GM12878 (cell line): ENCODE results near the gene B3GAT2. TPM values are rescaled to one million over a fixed set of nuclear protein-coding genes. Genes with fewer than 3 reads are reported as not detected.

Experiments used
- ATAC-seq: fragments of 200-7000 bp; cut with Tn5 transposase; 3 replicates; pipeline ENCODE4 v1.9.1; 2020; ENCODE audit warnings: mild to moderate bottlenecking, moderate library complexity
- BruUV-seq: library from RNA; stranded (reverse); fragments of 400-500 nt; replicated peaks from 2 replicates; lab custom pipeline; 2021; lab: Mats Ljungman, UMichigan
- CTCF ChIA-PET: fragments of 300-600 bp; sonication (Branson Sonifier 250); formaldehyde crosslinking; extraction: SDS; loops from one replicate; lab custom pipeline; 2021; ENCODE audit warnings: inconsistent platforms; lab: Yijun Ruan, JAX
- POLR2A ChIA-PET: fragments of 350-600 bp; formaldehyde crosslinking; extraction: SDS; loops from one replicate; lab custom pipeline; 2021; ENCODE audit warnings: inconsistent platforms; lab: Charles Lee
- RAD21 ChIA-PET: fragments of 300-600 bp; sonication (Branson Sonifier 250); formaldehyde crosslinking; loops from one replicate; lab custom pipeline; 2023; ENCODE audit warnings: antibody characterized with exemption; ENCODE audit not compliant: unreplicated experiment; lab: Charles Lee
- SMC1A ChIA-PET: fragments of 300-600 bp; sonication (Branson Sonifier 250); formaldehyde crosslinking; loops from one replicate; lab custom pipeline; 2023; ENCODE audit not compliant: unreplicated experiment, uncharacterized antibody; lab: Charles Lee
- DNase-seq: peaks from one replicate; pipeline ENCODE4 v3.0.0-alpha.2; 2011; ENCODE audit warnings: low read depth, low spot score
- FAIRE-seq: peaks from 3 replicates; lab custom pipeline; 2011; peaks lifted over from hg19 to GRCh38; lab: Jason Lieb, UNC
- H2AFZ ChIP-seq: 2 replicates; pipeline ENCODE4 v1.6.0; 2011; ENCODE audit warnings: low read depth, low read length, control low read depth; ENCODE audit not compliant: control insufficient read depth
- H3K27ac ChIP-seq: 2 replicates; pipeline ENCODE4 v1.5.1; 2011; ENCODE audit warnings: control low read depth; ENCODE audit not compliant: control insufficient read depth, insufficient read depth
- H3K27me3 ChIP-seq, 2 experiments: replicated peaks in 1 of 2; 2 replicates each; pipeline versions ENCODE4 v1.6.0 to v1.6.1; 2011; ENCODE audit warnings: low read length in 1 of 2; ENCODE audit not compliant: control insufficient read depth in 2 of 2, insufficient read depth in 2 of 2
- H3K36me3 ChIP-seq, 2 experiments: 2 replicates each; pipeline ENCODE4 v1.5.1; 2011; ENCODE audit warnings: low read length in 1 of 2; ENCODE audit not compliant: control insufficient read depth in 2 of 2, insufficient read depth in 2 of 2
- H3K4me1 ChIP-seq: 2 replicates; pipeline ENCODE4 v1.6.1; 2011; ENCODE audit warnings: mild to moderate bottlenecking, low read length, moderate library complexity, mixed read lengths; ENCODE audit not compliant: control insufficient read depth, insufficient read depth
- H3K4me2 ChIP-seq: 2 replicates; pipeline ENCODE4 v1.6.0; 2011; ENCODE audit warnings: control low read depth; ENCODE audit not compliant: control insufficient read depth, insufficient read depth
- H3K4me3 ChIP-seq: fragments of 200-600 bp; sonication (generic); 2 replicates; pipeline ENCODE4 v1.5.1; 2016
- H3K79me2 ChIP-seq: 2 replicates; pipeline ENCODE4 v1.6.0; 2011; ENCODE audit warnings: low read length; ENCODE audit not compliant: control insufficient read depth, insufficient read depth
- H3K9ac ChIP-seq: 2 replicates; pipeline ENCODE4 v1.8.0; 2011; ENCODE audit warnings: low read length, control low read depth, mixed read lengths; ENCODE audit not compliant: control insufficient read depth, insufficient read depth
- H3K9me3 ChIP-seq: replicated peaks from 3 replicates; pipeline ENCODE4 v1.5.1; 2011; ENCODE audit warnings: mild to moderate bottlenecking, low read length; ENCODE audit not compliant: control insufficient read depth, insufficient read depth
- H4K20me1 ChIP-seq: 2 replicates; pipeline ENCODE4 v1.6.0; 2011; ENCODE audit not compliant: control insufficient read depth, insufficient read depth
- IRF4 ChIP-seq: IDR thresholded peaks from 2 replicates; pipeline ENCODE4 v1.6.1; 2011; ENCODE audit warnings: low read depth, low read length
- MEF2A ChIP-seq: IDR thresholded peaks from 2 replicates; pipeline ENCODE4 v1.6.1; 2011; ENCODE audit warnings: low read depth, mild to moderate bottlenecking, low read length, moderate library complexity; ENCODE audit not compliant: insufficient read depth
- MYB ChIP-seq: fragments of 150-350 bp; IDR thresholded peaks from 2 replicates; pipeline ENCODE4 v1.6.1; 2014; ENCODE audit warnings: mild to moderate bottlenecking, low read depth, low read length, borderline replicate concordance
- POLR2AphosphoS5 ChIP-seq: IDR thresholded peaks from 2 replicates; pipeline ENCODE4 v1.6.1; 2011; ENCODE audit warnings: mild to moderate bottlenecking, low read length, inconsistent platforms
- RAD51 ChIP-seq: fragments of 450-650 bp; IDR thresholded peaks from 2 replicates; pipeline ENCODE4 v1.6.1; 2016; ENCODE audit warnings: moderate library complexity, mild to moderate bottlenecking, inconsistent platforms
- RELB ChIP-seq: fragments of 450-650 bp; IDR thresholded peaks from 2 replicates; pipeline ENCODE4 v1.6.1; 2017; ENCODE audit warnings: low read depth, mild to moderate bottlenecking, moderate library complexity
- TCF12 ChIP-seq: IDR thresholded peaks from 2 replicates; pipeline ENCODE4 v1.6.1; 2011; ENCODE audit warnings: low read depth, mild to moderate bottlenecking, low read length
- WGBS: methylation state at CpG from one replicate; pipeline ENCODE4 v1.1.6; 2016; ENCODE audit warnings: low lambda C conversion rate; ENCODE audit not compliant: insufficient replicate concordance, insufficient coverage; ENCODE audit errors: missing lambda C conversion rate; 5-methylcytosine and 5-hydroxymethylcytosine counted together
- in situ Hi-C: fragments of 300-500 bp; cut with MboI; formaldehyde crosslinking; loops from 9 replicates; pipeline ENCODE4 v1.14.3; 2018; ENCODE audit warnings: mixed read lengths
- intact Hi-C: fragments of 100-400 bp; cut with micrococcal nuclease; formaldehyde crosslinking; loops from one replicate; pipeline ENCODE4 v1.14.2; 2022; ENCODE audit not compliant: unreplicated experiment
- polyA plus RNA-seq, 11 experiments: library from polyadenylated mRNA; depleted of rRNA in 4 of 11; unstranded in 6 of 11; stranded (reverse) in 5 of 11; fragments of >200 nt; fragmentation: Nextera tagmentation in 4 of 11; fragmentation: Illumina TruSeq in 1 of 11; extraction: Ambion mirVana in 4 of 11; extraction: Trizol in 1 of 11; gene quantifications; 1 replicate in 1 of 11; 2 replicates in 10 of 11; pipeline versions ENCODE4 v1.2.1 to v1.2.3, GENCODE V29; 2011 to 2016; ENCODE audit warnings: inconsistent platforms in 2 of 11, missing spikeins in 2 of 11, low read depth in 1 of 11
- total RNA-seq, 4 experiments: library from RNA; depleted of rRNA in 3 of 4; stranded (reverse); fragments of >200 nt in 3 of 4; fragmentation: Illumina TruSeq in 1 of 4; extraction: Trizol in 1 of 4; gene quantifications; 2 replicates each; pipeline versions ENCODE4 v1.2.1 to v1.2.3, GENCODE V29; 2013 to 2021

The B3GAT2 gene
- total and polyA plus RNA-seq, 10 of the 15 experiments (the other 5 are each of a cell fraction or from before 2014, with no cell fraction given): 0.04 to 1.2 (median 0.22) TPM; not detected in 5

- no peak for TF ChIP-seq MEF2A
- no peak for TF ChIP-seq MYB
- TF ChIP-seq RELB: no peak
- no peak for TF ChIP-seq TCF12
- no peak for TF ChIP-seq RAD51
These were observed 143.0 kb downstream of the B3GAT2 start (continued) for GRCh38 chr6:70813885-70814284.

- no peaks in the 10 kb centered on the region for H3K9me3 ChIP-seq
- DNase-seq: no peak
- ChIA-PET SMC1A (no interaction called here), RAD21 (no interaction called here), CTCF (no interaction called here), POLR2A (no interaction called here)
- no peaks in the 10 kb centered on the region for H4K20me1 ChIP-seq
- ATAC-seq: no peak
- no TSS peak for BruUV-seq
- no peaks in the 10 kb centered on the region for H3K4me1 ChIP-seq
- no peaks in the 10 kb centered on the region for H3K27me3 ChIP-seq
- in situ Hi-C loops (no loop called here), intact Hi-C loops (no loop called here)
- no peak for TF ChIP-seq POLR2AphosphoS5
- no peak for TF ChIP-seq MEF2A
- TF ChIP-seq IRF4: no peak
- H3K27ac ChIP-seq: no peak overlapping the region
- no peak overlapping the region for H3K9ac ChIP-seq
- 98% methylated on average over 6 of the region's 6 CpGs for WGBS
- H2AFZ ChIP-seq: no peak overlapping the region
- H3K36me3 ChIP-seq: peaks cover 0 to 4% of the 10 kb centered on the region in 2 experiments; a peak in 1 of 4 replicates
- no peak overlapping the region for H3K4me2 ChIP-seq
- no peaks in the 10 kb centered on the region for H3K79me2 ChIP-seq
- no peak overlapping the region for H3K4me3 ChIP-seq
- no peak for FAIRE-seq
These were observed 145.1 kb downstream of the B3GAT2 start for GRCh38 chr6:70811788-70812187.
